Measurements from ENCODE around the gene IPO4. TPM values are rescaled to one million over a fixed set of nuclear protein-coding genes. Genes with fewer than 3 reads are reported as not detected.
A peak's percentile ranks its signal among the peaks of the same experiment; 100 is the strongest.

Gene IPO4
- total and polyA plus RNA-seq, 10 of the 15 experiments (the other 5 are each of a cell fraction or from before 2014, with no cell fraction given): 7.8 to 139 (median 37.6) TPM

DNA sequence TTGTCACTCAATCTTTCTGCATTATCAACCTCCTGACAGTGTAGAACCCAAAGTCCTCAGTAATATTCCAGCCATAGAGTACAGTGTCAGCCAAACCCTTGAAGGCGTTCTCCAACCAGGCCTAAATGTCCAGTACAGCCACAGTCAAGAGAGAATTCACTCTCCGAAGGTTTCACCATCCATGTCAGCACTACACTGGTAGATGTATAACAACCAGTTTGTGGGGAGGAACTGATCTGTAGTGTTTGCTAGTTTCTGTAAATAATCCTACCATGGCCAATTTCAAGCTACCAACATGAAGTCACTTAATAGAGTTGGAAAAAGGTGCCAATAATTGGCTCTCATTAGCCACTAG lies 27.7 kb upstream of the IPO4 start:
- ChIA-PET SMC1A (ENCODE audit: uncharacterized antibody, unreplicated experiment) (interaction anchor here (0.8 to 2.6 kb wide), 9 partner anchors 19 to 136 kb away, joined by 3 to 17 read pairs (median 5); partner anchors contain the start of genes CIDEB, IRF9 and TINF2), RAD21 (ENCODE audit: unreplicated experiment) (interaction anchor here (0.7 to 3.6 kb wide), 14 partner anchors 12 to 150 kb away, joined by 3 to 23 read pairs (median 6); partner anchors contain the start of genes CIDEB, DHRS1, EMC9 and NOP9), POLR2A (interaction anchor here (0.9 to 3.6 kb wide), 10 partner anchors 12 to 83 kb away, joined by 3 to 18 read pairs (median 6); partner anchors contain the start of genes DHRS1, IRF9, NOP9 and PSME2), CTCF (interaction anchor here (0.7 to 6.3 kb wide), 20 partner anchors 8 to 108 kb away, joined by 3 to 54 read pairs (median 5); partner anchors contain the start of genes CIDEB, DCAF11, DHRS1 and IRF9)
- Histone ChIP-seq H3K4me2 (ENCODE audit: control insufficient read depth, insufficient read depth) (peak overlapping the region; percentile 75), H3K4me3 (no peak overlapping the region), H3K36me3 (ENCODE audit: control insufficient read depth in 2 of 2, insufficient read depth in 2 of 2, low read length in 1 of 2) (peaks cover 2 to 15% of the 10 kb centered on the region in 2 experiments), H3K79me2 (ENCODE audit: control insufficient read depth, insufficient read depth, low read length) (peaks cover 20% of the 10 kb centered on the region), H2AFZ (ENCODE audit: control insufficient read depth, low read depth, low read length) (no peak overlapping the region), H3K27me3 (replicated peaks in 1 of 2; ENCODE audit: control insufficient read depth in 2 of 2, insufficient read depth in 2 of 2, low read length in 1 of 2) (no peaks in the 10 kb centered on the region), H3K27ac (ENCODE audit: control insufficient read depth, insufficient read depth) (no peak overlapping the region), H3K9me3 (replicated peaks; ENCODE audit: control insufficient read depth, insufficient read depth, low read length) (no peaks in the 10 kb centered on the region), H4K20me1 (ENCODE audit: control insufficient read depth, insufficient read depth) (no peaks in the 10 kb centered on the region), H3K9ac (ENCODE audit: control insufficient read depth, insufficient read depth, low read length) (peak overlapping the region; percentile 85; the same call in 1 of the 2 replicates), H3K4me1 (ENCODE audit: control insufficient read depth, insufficient read depth, low read length) (peaks cover 15% of the 10 kb centered on the region)
- FAIRE-seq (no peak), DNase-seq (ENCODE audit: low read depth, low spot score) (no peak), ATAC-seq (no peak)
- in situ Hi-C loops (cut with MboI): no loop called here
- WGBS (ENCODE audit: insufficient coverage, insufficient replicate concordance, low lambda C conversion rate, missing lambda C conversion rate): 61% methylated on average over 2 of the region's 2 CpGs
- no TSS peak for BruUV-seq (replicated peaks)
- no peak for TF ChIP-seq BACH1 (IDR thresholded peaks at IDR 0.05; ENCODE audit: borderline replicate concordance)
- TF ChIP-seq NR2C1 (IDR thresholded peaks at IDR 0.05): no peak
- no peak for TF ChIP-seq YY1 (IDR thresholded peaks at IDR 0.05; ENCODE audit: low read depth, low read length)
- no peak for TF ChIP-seq ZSCAN29 (IDR thresholded peaks at IDR 0.05)
- TF ChIP-seq RELA (IDR thresholded peaks at IDR 0.05; ENCODE audit: borderline replicate concordance, partially characterized antibody): no peak
- TF ChIP-seq IRF4 (IDR thresholded peaks at IDR 0.05; ENCODE audit: low read depth, low read length): no peak
- no peak for TF ChIP-seq PAX5 (IDR thresholded peaks at IDR 0.05; ENCODE audit: borderline replicate concordance, low read depth, low read length)
- TF ChIP-seq, protein P1, sequence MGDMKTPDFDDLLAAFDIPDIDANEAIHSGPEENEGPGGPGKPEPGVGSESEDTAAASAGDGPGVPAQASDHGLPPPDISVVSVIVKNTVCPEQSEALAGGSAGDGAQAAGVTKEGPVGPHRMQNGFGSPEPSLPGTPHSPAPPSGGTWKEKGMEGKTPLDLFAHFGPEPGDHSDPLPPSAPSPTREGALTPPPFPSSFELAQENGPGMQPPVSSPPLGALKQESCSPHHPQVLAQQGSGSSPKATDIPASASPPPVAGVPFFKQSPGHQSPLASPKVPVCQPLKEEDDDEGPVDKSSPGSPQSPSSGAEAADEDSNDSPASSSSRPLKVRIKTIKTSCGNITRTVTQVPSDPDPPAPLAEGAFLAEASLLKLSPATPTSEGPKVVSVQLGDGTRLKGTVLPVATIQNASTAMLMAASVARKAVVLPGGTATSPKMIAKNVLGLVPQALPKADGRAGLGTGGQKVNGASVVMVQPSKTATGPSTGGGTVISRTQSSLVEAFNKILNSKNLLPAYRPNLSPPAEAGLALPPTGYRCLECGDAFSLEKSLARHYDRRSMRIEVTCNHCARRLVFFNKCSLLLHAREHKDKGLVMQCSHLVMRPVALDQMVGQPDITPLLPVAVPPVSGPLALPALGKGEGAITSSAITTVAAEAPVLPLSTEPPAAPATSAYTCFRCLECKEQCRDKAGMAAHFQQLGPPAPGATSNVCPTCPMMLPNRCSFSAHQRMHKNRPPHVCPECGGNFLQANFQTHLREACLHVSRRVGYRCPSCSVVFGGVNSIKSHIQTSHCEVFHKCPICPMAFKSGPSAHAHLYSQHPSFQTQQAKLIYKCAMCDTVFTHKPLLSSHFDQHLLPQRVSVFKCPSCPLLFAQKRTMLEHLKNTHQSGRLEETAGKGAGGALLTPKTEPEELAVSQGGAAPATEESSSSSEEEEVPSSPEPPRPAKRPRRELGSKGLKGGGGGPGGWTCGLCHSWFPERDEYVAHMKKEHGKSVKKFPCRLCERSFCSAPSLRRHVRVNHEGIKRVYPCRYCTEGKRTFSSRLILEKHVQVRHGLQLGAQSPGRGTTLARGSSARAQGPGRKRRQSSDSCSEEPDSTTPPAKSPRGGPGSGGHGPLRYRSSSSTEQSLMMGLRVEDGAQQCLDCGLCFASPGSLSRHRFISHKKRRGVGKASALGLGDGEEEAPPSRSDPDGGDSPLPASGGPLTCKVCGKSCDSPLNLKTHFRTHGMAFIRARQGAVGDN (IDR thresholded peaks at IDR 0.05): no peak
- no peak for TF ChIP-seq SRF (IDR thresholded peaks at IDR 0.05; ENCODE audit: low read depth in 2 of 2, low read length in 2 of 2)
- TF ChIP-seq TCF7 (IDR thresholded peaks at IDR 0.05; ENCODE audit: borderline replicate concordance): no peak
- TF ChIP-seq, protein P2, sequence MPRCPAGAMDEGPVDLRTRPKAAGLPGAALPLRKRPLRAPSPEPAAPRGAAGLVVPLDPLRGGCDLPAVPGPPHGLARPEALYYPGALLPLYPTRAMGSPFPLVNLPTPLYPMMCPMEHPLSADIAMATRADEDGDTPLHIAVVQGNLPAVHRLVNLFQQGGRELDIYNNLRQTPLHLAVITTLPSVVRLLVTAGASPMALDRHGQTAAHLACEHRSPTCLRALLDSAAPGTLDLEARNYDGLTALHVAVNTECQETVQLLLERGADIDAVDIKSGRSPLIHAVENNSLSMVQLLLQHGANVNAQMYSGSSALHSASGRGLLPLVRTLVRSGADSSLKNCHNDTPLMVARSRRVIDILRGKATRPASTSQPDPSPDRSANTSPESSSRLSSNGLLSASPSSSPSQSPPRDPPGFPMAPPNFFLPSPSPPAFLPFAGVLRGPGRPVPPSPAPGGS (IDR thresholded peaks at IDR 0.05; ENCODE audit: borderline replicate concordance, insufficient read depth, low read depth, low read length, poor library complexity, severe bottlenecking): no peak
- TF ChIP-seq, protein P3, sequence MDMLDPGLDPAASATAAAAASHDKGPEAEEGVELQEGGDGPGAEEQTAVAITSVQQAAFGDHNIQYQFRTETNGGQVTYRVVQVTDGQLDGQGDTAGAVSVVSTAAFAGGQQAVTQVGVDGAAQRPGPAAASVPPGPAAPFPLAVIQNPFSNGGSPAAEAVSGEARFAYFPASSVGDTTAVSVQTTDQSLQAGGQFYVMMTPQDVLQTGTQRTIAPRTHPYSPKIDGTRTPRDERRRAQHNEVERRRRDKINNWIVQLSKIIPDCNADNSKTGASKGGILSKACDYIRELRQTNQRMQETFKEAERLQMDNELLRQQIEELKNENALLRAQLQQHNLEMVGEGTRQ (IDR thresholded peaks at IDR 0.05; ENCODE audit: borderline replicate concordance, low read depth, low read length): no peak
- no peak for TF ChIP-seq MYB (IDR thresholded peaks at IDR 0.05; ENCODE audit: borderline replicate concordance, low read depth, low read length)
- intact Hi-C loops (cut with micrococcal nuclease; ENCODE audit: unreplicated experiment): loop anchor here (1.0 to 10.0 kb wide), 4 partner anchors 26 to 202 kb away; partner anchors contain the start of genes RABGGTA and TINF2

Data from GM12878 (cell line).